Measurements from ENCODE around the gene TMEM95.
"Not testable (repeated sequence)": the region's sequence is repeated elsewhere in the genome, so short reads cannot be mapped to it uniquely, and the experiment has no call there.

The TMEM95 gene

GRCh38 chr17:7348478-7349242 lies 6.3 kb upstream of the TMEM95 start:
- DNase-seq, result no peak

- no peak for DNase-seq
Observed at GRCh38 chr17:7351665-7352502, 3.1 kb upstream of the TMEM95 start, which contains the start of gene KCTD11. KCTD11 (plus strand) TSS chr17:7352162.

GRCh38 chr17:7352503-7352889 lies 2.5 kb upstream of the TMEM95 start:
- DNase-seq, result no peak

- no peak for DNase-seq
Observed at GRCh38 chr17:7352910-7353635, 1.9 kb upstream of the TMEM95 start.

DNA sequence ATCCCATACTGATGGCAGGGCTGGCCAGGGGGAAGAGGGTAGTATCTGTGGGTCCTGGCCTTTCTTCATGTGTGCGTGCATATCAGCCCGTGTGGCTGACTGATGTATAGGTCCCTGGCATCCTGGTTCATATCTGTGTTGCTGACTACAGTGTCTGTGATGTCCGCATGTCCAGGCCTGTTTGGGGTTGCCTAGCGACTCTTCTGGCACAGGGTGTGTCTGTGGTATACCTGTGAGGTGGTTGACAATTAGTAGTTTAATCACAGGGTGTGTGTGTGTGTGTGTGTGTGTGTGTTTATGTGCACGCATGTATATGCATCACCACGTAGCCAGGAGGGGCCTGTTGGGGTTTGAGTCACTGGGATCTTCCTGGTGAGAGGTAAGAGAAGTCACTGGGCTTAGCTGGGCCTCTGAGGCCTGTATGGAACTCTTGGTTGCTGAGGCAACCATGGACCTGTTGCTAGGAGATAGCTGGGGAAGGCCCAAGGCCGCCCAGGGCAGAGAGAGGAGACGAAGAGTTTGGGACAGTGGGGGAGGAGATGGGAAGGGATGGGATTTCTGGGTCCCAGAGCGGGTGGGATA lies 603 bp upstream of the TMEM95 start:
- no peak for DNase-seq

- no peak for DNase-seq
Observed at GRCh38 chr17:7355573-7355972, 617 bp downstream of the TMEM95 start.

DNA sequence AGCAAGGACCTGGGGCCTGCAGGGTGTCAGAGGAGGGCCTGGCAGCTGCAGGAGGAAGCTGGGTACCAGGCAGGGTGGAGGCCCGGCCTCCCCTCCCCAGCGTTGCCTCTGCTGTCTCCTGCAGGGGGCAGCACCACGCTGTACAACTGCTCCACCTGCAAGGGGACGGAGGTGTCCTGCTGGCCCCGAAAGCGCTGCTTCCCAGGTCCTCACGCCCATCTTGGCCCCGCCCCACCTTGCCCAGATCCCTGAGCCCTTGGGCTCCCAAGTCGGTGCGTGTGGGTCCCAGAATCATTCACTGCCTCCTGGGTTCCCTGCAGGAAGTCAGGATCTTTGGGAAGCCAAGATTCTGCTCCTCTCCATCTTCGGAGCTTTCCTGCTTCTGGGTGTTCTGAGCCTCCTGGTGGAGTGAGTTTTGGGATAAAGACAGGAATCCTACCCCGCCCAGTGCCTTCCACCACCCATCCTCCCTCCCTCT lies 1.2 kb downstream of the TMEM95 start:
- DNase-seq, result peak; percentile 27

- no peak for DNase-seq
Observed at GRCh38 chr17:7356756-7357155, 1.8 kb downstream of the TMEM95 start.

- DNase-seq, result no peak
Observed at GRCh38 chr17:7357381-7357780, 2.4 kb downstream of the TMEM95 start.

GRCh38 chr17:7361906-7362305 lies 7.0 kb downstream of the TMEM95 start:
- DNase-seq, result no peak

GRCh38 chr17:7363311-7363710 lies 8.4 kb downstream of the TMEM95 start:
- no peak for DNase-seq

- DNase-seq, result not testable (repeated sequence)
Observed at GRCh38 chr17:7365963-7366362, 11.0 kb downstream of the TMEM95 start.

GRCh38 chr17:7367083-7367482 lies 12.1 kb downstream of the TMEM95 start:
- no peak for DNase-seq

DNA sequence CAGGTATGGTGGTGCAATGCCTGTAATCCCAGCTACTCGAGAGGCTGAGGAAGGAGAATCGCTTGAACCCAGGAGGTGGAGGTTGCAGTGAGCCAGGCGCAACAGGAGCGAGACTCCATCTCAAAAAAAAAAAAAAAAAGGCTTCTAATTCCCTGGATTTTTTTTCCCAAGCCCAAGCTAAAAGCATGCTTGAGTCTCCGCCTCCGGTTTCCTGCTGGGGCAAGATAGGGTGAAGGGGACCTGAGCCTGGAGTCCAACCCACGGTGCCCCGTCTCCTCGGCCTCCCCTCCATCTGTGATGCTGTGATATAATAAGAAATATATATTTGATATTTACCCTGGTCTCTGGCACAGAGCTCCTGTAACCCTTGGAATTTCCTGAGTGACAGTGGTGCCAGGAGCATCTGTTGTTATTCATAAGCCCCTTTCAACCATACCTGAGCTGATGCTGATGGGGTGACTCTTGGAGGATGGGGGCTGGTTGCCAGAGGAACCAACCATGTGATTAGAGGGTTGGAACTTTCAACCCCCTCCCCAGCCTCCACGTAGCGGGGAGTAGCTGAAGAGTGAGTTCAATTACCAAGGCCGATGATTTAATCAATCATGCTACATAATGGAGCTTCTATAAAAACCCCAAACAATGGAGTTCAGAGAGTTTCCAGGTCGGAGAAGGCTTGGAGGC lies 13.1 kb downstream of the TMEM95 start:
- no peak for DNase-seq

GRCh38 chr17:7368599-7368994 lies 13.6 kb downstream of the TMEM95 start:
- DNase-seq, result not testable (repeated sequence)

GRCh38 chr17:7369825-7370224 lies 14.9 kb downstream of the TMEM95 start:
- DNase-seq, result no peak

- DNase-seq, result no peak
Observed at GRCh38 chr17:7370853-7371252, 15.9 kb downstream of the TMEM95 start.

- no peak for DNase-seq
Observed at GRCh38 chr17:7374353-7374752, 19.4 kb downstream of the TMEM95 start.

DNA sequence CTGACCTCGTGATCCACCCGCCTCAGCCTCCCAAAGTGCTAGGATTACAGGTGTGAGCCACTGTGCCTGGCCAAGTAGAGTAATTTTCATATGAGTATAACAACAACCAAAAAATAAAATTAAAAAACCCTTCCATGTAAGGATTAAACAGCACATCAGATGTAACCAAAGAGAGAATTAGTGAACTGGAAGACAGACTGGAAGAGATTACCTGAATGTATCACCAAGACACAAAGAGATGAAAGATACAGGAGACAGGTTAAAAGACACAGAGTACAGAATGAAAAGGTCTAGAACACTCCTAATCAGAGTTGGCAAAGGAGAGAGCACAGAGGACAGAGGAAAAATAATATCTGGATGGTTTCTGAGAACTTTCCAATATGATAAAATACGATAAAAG lies 24.2 kb downstream of the TMEM95 start:
- no peak for DNase-seq

- peak; percentile 50 for DNase-seq
Observed at GRCh38 chr17:7380321-7380720, 25.4 kb downstream of the TMEM95 start.

DNA sequence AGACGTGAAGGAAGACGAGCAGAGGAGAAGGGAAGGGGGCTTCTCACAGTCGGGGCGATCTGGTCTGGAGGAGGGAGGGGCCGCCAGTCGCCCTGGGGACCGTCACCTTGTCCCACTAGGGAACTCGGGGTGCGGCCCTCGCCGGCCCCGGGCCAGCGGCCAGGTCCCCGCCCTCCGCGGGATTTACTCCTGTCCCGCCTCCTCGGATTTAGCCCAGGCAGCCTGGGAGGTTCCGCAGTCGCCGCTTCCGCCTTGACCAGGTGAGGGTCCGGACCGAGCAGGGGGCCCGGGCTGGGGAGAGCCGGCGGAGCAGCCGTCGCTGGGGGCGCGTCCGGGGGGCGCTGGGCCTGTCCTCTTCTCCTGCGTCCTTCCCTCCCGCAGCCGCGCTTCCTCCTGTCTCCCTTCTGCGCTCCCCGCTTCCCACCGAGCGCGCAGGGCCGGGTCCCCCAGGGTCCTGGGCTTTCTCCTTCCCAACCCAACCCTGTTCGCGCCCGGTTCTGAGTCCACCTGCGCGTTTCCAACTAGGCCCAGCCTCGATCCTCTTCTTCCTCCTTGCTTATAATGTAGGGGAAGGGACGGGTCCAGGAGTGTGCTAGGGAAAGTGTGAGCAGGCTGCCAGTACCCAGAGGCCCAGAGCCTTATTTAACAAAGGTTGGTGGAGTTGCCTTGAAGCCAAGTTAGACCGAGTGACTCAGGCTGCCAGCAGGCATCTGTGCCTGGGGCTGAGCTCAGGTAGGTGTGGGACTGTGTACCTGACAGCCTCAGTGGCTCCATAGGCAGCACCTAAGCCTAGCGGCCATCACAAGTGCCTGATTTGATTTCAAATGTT lies 26.1 kb downstream of the TMEM95 start, which contains the start of gene TNK1:
TNK1 (plus strand) TSS at position 235 of the 829 bp plus-strand sequence. CDS start 1,838 bp downstream, outside the sequence.
- no peak for DNase-seq
